Pericardium fibroblast (primary cell): Measurements from ENCODE around the gene GPR137. TPM values are rescaled to one million over a fixed set of nuclear protein-coding genes. Genes with fewer than 3 reads are reported as not detected.

Experiments used
- total RNA-seq: library from RNA; depleted of rRNA; stranded (reverse); fragments of >200 nt; gene quantifications from 2 replicates; pipeline ENCODE4 v1.2.3, GENCODE V29; 2015

The GPR137 gene, protein sequence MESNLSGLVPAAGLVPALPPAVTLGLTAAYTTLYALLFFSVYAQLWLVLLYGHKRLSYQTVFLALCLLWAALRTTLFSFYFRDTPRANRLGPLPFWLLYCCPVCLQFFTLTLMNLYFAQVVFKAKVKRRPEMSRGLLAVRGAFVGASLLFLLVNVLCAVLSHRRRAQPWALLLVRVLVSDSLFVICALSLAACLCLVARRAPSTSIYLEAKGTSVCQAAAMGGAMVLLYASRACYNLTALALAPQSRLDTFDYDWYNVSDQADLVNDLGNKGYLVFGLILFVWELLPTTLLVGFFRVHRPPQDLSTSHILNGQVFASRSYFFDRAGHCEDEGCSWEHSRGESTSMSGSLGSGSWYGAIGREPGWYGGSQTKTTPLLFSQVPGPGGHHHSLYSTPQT
- total RNA-seq: 25.4 and 32.1 TPM in 2 replicates

DNA sequence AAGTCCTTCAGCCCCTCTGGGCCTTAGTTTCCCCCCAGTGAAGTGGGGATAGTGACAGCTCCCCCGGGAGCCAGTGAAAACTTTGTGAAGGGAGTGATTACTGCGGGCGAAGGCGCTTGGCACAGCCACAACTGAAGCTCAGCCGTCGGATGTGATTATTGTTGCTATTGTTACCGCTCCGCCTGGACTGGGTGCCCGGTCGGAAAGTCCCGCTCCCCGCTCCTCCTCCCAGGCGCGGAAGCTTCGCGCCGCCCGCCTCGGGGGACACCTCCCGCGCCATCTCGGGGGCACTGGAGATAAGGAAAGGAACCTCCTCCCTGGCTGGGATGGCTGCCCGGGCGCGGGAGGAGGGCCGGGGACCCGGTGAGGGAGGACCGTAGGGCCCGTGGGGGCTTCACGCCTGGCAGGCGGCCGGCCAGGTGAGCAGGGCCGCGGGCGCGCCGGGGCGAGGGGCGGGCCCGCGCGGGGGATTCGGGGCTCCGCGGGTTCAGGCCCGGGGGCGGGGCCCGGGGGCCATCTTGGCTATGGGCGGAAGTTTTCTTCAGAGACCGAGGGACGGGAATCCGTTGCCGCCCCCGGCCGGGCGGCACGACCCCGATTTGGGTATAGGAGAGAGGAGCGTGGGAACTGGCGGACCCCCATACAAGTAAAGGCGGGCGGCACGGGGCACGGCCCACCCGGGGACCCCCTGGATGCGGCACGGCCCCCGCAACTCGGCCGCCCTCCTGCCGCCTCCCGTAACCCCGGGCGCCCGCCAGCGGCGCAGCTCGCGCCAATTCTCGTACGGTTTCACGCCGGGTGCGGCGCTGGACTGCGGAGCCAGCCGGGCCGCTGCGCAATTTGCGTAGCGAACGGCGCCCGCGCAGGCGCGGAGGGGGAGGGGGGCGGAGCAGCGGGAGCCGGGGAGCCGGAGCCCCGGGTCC is at the start of gene GPR137:
GPR137 (plus strand) TSS at position 887 of the 923 bp plus-strand sequence. CDS start 677 bp downstream, outside the sequence.

DNA sequence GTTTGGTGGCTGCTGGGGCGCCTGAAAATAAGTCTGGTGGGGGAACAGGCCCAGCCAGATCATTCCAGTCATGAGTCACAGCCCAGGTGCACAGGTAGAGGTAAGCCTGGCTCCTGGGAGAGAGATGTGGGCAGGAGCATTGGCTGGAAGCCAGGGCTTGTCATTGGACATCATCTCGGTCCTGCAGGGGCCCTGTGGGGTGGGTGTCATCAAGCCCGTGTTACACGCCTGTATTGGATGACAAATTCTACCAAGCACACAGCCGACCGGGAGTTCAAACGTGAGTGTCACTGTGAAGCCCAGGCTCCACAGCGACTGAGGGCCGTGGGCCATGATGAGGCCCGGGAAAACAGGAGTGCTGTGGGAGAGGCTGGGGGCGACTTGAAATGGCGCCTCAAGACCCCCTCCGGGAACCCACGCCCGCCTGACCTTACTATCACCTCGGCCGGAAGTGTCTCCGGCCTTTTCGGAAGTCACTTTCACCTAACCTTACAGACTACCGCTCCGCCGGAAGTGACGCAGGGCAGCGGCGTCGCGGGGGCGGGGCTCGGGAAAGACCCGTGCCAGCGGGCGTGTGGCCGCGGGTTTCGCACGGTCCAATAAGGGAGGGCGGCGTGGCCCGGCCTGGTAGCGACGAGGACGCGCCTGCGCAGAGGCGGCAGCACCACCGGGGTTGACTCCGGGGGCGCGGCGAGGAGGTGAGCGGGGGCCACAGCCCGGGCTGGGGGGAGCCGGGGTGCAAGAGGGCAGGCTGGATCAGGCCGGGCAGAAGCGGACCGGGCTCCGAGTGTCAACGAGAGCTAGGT is 45.0 kb upstream of the GPR137 start, which contains the start of gene FKBP2:
FKBP2 (plus strand) TSS at position 661 of the 806 bp plus-strand sequence. CDS start 1,293 bp downstream, outside the sequence.

DNA sequence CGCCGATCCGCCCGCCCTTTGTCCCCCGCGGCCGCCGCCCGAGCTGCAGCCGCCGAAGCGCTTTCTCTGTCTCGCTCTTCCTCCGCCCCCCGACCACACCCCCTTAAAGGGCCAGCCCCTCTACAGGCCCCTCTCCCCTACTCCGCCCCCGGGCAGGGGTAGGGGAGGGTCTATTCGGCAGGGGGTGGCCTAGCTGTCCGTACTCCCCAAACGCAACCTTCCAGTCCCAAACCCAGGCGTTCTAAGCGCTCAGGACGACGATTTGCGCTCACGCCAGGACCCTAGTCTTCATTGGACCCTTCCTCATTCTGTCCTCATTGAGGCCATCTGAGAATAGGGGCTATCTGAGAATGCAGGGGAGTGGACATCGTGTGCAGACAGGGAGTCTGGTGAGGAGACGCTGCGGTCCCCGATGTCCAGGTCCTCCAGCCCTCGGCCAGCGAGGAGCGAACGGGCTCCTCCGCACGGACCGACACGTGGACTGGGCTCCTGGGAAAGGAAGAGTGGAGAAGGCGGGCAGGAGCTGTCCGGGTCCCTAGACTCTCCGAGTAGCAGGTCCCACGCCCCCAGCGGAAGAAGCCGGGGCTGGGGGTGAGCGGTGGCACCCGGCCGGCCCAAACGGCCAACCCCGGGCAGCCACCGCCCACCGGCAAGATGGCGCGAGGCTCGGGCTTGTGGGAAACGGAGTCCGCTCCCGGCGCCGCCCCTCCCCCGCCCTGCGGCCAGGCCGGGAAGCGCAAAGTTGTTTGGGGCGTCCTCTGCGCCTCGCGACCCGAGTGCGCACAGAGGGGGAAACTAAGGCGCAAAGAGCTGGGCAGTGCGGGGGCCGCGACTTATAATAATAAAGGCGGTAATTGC is 38.5 kb upstream of the GPR137 start, which contains the start of gene PPP1R14B:
PPP1R14B (minus strand) TSS at position 73 of the 858 bp plus-strand sequence. CDS start 270 bp downstream, outside the sequence.

DNA sequence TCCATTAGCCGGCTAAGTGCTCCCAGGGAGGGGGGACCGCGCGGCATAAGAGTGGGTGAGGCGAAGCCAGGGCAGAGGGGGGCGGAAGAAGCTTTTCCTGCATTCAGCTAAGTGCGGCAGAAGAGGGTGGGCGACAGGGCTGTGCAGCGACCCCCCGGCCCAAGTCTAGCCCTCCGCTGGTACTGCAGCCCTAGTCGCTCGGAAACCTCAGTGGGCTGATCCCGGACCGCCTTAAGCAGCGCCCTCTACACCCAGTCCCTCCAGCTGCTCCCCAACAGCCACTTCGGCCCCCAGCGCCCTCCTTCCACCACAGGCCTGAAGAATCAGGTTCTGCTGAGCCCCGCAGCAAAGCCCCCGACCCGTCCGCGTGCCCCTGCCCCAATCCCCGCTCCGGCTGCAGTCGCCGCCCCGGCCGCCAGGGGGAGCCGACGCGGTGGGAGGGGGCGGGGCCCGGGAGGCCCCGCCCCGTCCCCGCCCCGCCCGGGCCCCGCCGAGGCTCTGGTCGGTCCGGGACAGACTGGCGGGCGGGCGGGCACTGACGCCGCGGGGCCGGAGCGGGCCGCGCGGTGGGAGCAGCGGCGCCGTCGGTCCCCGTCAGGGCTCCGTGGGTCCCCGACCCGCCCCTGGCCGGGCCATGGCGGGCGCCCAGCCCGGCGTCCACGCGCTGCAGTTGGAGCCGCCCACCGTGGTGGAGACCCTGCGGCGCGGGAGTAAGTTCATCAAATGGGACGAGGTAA is 34.5 kb upstream of the GPR137 start, which contains the start of gene PLCB3:
PLCB3 (plus strand) TSS at position 515 of the 737 bp plus-strand sequence; CDS start at position 635, 120 bp downstream.

DNA sequence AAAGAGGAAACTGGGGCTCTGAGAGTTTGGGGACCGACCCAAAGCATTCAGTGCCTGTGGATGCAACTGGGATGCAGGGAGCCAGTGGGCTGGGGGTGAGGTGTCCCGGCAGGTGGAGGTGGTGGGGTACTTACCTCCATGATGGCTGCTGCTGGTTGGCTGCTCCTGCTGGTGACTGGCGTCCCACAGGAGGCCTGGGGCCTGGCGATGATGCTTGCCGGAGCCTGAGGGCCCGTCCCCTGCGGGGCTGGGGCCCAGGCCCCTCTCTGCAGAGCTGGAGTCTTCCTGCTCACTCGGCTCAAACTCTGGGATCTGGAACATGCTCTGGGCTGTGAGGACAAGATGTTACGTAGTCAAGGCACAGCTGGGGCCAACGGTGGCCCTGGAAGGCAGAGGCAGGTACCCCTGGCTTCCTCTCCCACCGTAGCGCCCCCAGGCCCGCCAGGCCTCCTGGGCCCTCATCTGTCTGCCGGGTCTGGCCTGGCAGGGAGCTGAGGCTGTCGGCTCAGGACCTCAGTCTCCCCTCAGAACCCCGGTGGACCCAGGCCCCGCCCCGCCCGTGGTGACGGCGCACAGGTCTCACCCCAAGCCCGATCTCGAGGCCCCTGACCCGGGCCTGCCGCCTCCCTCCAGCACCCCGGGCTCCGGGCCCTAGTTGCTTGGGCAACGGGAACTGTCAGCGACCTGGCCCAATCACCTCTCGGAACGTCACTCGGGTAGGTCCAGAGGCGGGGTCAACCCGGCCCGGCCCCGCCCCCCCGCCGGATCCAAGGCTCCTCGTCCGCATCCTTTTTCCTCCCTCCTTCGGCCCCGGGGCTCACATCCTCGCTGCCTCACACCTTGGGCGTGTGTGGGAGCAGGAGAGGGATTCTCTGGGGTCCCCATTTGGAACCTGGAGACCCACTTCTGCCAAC is 1.3 kb upstream of the GPR137 start, which contains the start of gene BAD:
BAD (minus strand) TSS at position 618 of the 914 bp plus-strand sequence; CDS start at position 321, 297 bp downstream.

DNA sequence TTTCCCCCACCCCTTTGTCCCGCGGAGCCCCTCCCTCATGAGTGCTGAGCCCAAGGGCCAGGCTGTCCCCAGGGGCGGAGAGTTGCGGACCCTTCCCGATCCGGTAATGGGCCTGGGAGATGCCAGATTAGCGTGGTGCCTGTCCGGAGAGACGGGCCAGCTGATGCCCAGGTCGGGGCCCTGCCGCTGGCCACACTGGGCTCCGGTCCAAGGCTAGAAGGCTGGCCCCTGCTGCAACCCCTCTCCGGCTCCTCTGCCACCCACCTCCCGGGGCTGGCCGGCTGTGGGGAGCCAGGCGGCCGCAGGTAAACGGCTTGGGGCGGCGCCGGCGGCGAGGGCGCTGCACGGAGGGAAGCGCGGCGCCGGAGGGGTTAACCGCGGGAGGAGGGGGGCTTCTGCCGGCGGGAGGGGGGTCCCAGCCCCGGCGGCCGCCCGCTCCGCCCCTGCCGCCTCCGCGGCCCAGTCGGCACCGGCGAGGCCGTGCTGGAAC is 5.7 kb downstream of the GPR137 start, which contains the start of gene KCNK4:
KCNK4 (plus strand) TSS at position 41 of the 490 bp plus-strand sequence. CDS start 1,717 bp downstream, outside the sequence.

DNA sequence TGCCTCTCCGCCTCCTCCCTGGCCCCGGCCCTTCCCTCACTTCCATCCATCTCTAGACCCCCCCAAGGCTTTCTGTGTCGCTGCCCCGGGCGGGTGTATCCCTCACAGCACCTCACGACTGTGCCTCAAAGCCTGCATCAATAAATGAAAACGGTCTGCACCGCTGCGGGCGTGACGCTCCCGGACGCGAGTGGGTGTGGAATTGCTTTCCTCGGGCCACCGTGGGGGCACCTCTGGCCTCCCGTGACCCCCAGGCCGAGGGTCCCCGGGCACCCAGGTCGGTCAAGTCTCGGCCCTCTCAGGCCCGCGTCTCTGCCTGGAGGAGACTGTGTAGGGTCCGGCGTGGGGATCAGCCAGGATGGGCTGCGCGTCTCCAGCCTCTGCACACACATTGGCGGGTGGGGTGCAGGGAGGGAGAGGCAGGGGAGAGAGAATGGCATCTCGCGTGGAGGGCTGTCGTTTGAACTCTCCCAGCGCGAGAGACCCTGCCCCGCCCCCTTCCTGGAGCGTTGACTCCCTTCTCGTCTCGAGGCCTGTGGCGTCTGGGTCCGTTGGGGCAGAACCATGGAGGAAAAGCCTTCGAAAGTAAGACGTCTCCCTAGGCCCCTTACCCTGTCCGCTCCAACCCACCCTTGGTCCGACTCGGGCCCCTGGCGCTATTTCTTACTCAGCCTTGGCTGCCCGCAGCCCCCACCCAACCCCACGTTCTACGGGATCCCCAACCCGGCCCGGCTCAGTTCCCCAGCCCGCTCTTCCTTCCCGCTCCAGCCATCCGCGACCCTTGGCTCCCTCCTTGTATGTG is 14.4 kb downstream of the GPR137 start, which contains the start of gene CATSPERZ:
CATSPERZ (plus strand) TSS at position 512 of the 802 bp plus-strand sequence; CDS start at position 565, 53 bp downstream.

DNA sequence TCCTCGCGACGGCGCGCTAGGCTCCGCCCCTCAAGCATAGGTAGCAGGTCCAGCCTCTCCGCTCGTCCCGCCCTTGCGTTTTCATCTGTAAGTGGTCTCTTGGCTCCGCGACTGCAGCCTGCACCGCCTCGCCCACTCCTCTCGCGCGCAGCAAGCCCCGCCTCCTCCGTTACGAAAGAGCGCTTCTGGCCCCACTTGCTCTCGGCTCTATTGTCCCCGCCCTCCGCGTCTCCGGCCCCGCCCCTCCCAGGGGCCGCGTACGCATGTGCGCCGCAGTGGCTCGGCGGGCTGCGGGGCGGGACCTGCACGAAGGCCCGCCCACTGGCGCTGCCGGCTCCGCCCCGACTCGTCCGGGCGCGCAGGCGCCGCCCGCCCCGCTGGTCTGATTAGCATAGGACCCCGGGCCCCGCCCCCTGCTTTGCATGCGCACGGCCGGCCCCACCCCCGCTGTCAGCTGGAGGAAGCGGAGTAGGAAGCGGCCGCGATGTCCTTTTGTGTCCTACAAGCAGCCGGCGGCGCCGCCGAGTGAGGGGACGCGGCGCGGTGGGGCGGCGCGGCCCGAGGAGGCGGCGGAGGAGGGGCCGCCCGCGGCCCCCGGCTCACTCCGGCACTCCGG is 19.5 kb downstream of the GPR137 start, which contains the start of gene ESRRA:
ESRRA (plus strand) TSS at position 450 of the 616 bp plus-strand sequence. CDS start 1,656 bp downstream, outside the sequence.

DNA sequence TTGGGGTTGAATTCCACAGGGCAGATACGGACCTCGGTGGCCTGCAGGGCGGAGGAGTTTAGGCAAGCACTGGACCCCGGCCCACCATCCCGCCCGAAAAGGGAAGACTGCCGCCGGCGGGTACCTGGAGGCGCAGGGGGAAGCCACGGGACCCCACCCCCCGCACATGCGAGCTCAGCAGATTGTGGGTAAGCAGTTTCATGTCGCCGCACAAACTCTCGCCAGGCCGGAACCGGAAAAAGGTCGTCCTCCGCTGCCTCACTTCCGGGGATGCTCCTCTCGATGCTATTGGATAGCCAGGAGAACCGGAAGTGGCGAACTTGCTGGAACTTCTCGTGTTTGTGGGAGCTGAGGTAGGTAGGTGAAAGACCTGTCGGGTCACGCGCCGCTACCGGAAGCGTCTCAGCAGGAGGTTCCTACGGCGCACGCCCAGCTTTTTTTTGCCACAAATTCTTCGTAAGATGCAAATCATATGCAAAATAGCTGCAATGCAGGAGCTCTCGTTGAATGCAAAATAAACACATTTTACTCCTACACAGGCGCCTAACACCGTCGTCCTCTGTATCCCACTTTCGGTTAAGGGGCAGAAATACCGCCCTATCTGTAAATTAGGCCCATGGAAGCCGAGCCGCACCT is 31.8 kb downstream of the GPR137 start, which contains the start of gene TRMT112:
TRMT112 (minus strand) TSS at position 235 of the 636 bp plus-strand sequence; CDS start at position 202, 33 bp downstream.

DNA sequence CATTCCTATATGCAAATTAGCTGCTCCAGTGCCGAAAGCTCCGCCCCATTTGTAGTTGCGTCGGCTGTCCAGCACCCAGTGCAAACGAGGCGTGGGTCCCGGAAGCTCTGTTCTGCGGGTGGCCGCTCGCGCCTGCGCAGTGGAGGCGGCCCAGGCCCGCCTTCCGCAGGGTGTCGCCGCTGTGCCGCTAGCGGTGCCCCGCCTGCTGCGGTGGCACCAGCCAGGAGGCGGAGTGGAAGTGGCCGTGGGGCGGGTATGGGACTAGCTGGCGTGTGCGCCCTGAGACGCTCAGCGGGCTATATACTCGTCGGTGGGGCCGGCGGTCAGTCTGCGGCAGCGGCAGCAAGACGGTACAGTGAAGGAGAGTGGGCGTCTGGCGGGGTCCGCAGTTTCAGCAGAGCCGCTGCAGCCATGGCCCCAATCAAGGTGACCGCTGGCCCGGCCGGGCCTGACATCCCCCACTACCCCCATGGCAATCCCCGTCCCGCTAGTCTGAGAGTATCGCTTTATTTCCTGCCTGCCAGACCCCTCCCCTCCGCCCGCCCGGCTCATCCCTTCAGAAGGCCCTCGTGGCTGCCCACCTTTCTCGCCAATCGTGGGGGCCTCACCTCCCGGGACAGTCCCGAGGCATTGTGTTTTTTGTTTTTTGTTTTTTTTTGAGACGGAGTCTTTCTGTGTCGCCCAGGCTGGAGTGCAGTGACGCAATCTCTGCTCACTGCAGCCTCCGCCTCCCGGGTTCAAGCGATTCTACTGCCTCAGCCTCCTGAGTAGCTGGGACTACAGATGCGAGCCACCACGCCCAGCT is 32.5 kb downstream of the GPR137 start, which contains the start of gene PRDX5:
PRDX5 (plus strand) TSS at position 161 of the 805 bp plus-strand sequence; CDS start at position 256, 95 bp downstream.

Other genes with a start within 250 kb of the GPR137 start
- 0.12 and 0.60 TPM in 2 replicates for gene FLRT1, start 249.9 kb upstream of the GPR137 start, total RNA-seq
- gene MACROD1, start 119.7 kb upstream of the GPR137 start, total RNA-seq: 24.4 and 39.9 TPM in 2 replicates
- 88.1 and 90.1 TPM in 2 replicates for gene STIP1, start 99.7 kb upstream of the GPR137 start, total RNA-seq
- gene FERMT3, start 79.1 kb upstream of the GPR137 start, total RNA-seq: 3.2 and 3.4 TPM in 2 replicates
- 53.7 and 59.2 TPM in 2 replicates for gene TRPT1, start 59.7 kb upstream of the GPR137 start, total RNA-seq
- gene NUDT22, start 59.6 kb upstream of the GPR137 start, total RNA-seq: 33.8 and 51.9 TPM in 2 replicates
- 14.0 and 32.9 TPM in 2 replicates for gene DNAJC4, start 55.3 kb upstream of the GPR137 start, total RNA-seq
- gene VEGFB, start 51.3 kb upstream of the GPR137 start, total RNA-seq: 70.5 and 97.3 TPM in 2 replicates
- 43.6 and 94.6 TPM in 2 replicates for gene FKBP2, start 44.8 kb upstream of the GPR137 start, total RNA-seq
- 184 and 217 TPM in 2 replicates for gene PPP1R14B, start 38.9 kb upstream of the GPR137 start, total RNA-seq
- gene PLCB3, start 34.3 kb upstream of the GPR137 start, total RNA-seq: 32.9 and 40.7 TPM in 2 replicates
- gene BAD, start 1.2 kb upstream of the GPR137 start, total RNA-seq: 133 and 152 TPM in 2 replicates
- 0.26 TPM in 1 of 2 replicates, not detected in the other for gene KCNK4, start 5.5 kb downstream of the GPR137 start, total RNA-seq
- gene CATSPERZ, start 14.5 kb downstream of the GPR137 start, total RNA-seq: not detected in 2 replicates
- gene ESRRA, start 19.7 kb downstream of the GPR137 start, total RNA-seq: 16.9 and 30.0 TPM in 2 replicates
- 200 and 206 TPM in 2 replicates for gene TRMT112, start 31.7 kb downstream of the GPR137 start, total RNA-seq
- 401 and 450 TPM in 2 replicates for gene PRDX5, start 32.3 kb downstream of the GPR137 start, total RNA-seq
- 0.34 and 2.7 TPM in 2 replicates for gene CCDC88B, start 54.4 kb downstream of the GPR137 start, total RNA-seq
- 34.6 and 55.2 TPM in 2 replicates for gene RPS6KA4, start 73.3 kb downstream of the GPR137 start, total RNA-seq